Stimulated activated CD4-positive, alpha-beta T cell treated with anti-CD3 and anti-CD28 coated beads, Interleukin-15, amount 100 ng/mL, for 24 hours (primary cell): ENCODE measurements around the gene FNIP1.
"Not testable (repeated sequence)": the region's sequence is repeated elsewhere in the genome, so short reads cannot be mapped to it uniquely, and the experiment has no call there.

Experiments
- DNase-seq: peaks from one replicate; pipeline ENCODE4 v3.0.0-alpha.2; 2020

The FNIP1 gene

DNA sequence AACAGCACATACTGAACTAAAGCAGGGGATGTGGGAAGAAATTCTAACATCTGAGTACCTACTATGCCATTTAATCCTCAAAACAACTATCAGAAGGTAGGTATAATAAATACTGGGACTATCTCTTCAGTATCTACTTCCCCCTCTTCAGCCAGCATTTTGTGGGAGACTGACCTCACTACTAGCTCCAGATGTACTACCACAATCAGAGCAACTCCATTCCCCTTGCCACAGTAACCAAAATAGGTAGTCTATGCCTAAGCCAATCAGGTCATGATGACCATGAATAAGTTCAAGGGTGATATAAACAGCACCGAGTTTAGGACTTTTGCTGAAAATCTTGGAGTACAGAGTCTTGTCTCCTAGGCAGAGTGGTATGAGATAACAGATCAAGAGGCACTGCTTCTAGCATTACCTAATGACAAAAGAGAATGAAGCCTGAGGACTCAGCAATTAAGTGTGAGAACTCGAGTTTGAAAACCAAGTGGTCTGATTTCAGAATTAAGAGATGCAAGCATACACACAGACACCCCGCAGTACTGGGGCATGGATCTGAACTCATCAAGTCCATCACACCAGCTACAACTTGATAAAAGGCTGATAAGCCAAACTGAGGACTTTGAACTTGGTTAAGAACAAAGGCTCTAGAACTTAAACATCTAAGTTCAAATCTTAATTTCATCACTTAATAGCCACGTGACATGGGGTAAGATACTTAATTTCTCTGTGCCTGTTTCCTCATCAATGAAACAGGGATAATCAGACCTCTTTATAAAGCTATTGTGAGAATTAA, 9.7 kb downstream of the FNIP1 start:
- DNase-seq: no peak

GRCh38 chr5:131786036-131786435, 10.8 kb downstream of the FNIP1 start:
- DNase-seq: no peak

DNA sequence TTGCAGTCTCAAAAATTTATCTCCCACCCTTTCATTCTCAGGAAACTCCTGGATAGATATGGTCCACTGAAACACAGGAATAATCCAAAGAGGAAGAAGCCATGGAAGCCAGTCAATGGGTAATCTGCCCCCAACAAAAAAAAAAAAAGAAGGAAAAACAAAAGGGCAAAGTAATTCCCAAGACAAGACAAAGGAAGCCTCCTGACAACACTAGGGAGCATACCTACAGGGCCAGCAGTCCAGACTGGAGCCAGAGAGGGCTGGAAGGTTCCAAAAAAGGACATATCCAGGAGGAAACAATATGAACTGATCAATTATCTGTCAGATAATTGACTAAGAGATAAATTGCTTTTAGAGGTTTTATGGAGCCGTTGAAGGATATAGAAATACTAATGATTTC, 12.9 kb downstream of the FNIP1 start:
- DNase-seq: no peak

GRCh38 chr5:131783357-131783756, 13.5 kb downstream of the FNIP1 start:
- DNase-seq: no peak

DNA sequence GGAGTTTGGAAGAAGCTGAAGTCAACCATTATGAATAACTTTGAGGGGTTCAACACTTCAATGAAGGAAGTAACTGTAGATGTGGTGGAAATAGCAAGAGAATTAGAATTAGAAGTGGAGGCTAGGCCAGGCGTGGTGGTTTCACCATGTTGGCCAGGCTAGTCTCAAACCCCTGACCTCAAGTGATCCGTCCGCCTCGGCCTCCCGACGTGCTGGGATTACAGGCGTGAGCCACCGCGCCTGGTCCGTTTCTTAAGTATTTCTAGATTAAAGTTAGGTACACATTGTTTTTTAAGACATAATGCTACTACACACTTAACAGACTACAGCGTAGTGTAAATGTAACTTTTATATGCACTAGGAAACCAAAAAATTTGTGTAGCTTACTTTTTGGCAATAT, 14.1 kb downstream of the FNIP1 start:
- no peak for DNase-seq

DNA sequence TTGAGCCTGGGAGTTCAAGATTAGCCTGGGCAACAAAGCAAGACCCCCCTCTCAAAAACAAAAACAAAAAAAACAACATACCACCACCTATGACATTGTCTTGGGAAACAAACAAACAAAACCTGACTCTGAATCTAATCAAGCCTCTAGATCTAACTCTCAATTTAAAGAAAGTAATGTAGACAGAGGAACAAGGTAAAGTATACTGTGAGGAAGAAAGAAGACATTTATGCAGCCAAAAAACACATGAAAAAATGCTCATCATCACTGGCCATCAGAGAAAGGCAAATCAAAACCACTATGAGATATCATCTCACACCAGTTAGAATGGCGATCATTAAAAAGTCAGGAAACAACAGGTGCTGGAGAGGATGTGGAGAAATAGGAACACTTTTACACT, 18.7 kb downstream of the FNIP1 start:
- DNase-seq: not testable (repeated sequence)

- DNase-seq: no peak
These were observed 20.4 kb downstream of the FNIP1 start for GRCh38 chr5:131776450-131776849.

DNA sequence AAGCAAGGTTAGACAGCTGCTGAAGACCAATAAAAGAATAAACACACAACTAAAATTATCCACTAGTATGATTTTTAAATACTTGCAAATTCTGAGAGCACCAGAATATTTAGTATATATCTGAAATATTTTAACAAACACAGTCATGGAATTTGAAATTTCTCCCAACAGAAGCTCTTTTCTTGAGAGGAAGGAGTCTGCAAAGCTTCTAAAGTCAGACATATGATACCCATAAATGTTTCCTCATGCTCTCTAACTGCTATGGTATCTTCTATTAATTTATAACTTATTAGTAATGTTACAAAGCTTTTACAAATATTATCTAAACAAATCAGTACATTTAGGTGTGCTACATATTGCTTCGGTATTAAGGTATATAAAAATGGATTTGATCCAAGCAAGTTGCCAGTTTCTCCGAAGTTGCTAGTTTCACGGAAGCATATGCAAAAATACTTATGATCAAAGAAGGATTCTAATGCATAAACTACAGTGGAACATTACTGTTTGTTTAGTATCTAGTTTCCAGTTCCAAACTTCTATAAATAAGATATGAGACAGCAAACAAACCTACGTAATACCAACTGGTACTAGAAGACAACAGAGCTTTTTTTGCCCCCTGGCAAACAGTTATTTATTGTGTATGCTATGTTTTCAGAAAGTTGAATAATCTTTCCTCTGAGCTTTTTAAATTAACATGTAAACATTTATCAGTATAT, 22.0 kb downstream of the FNIP1 start:
- DNase-seq: no peak

- DNase-seq: no peak
These were observed 23.0 kb downstream of the FNIP1 start for GRCh38 chr5:131773805-131774204.

DNA sequence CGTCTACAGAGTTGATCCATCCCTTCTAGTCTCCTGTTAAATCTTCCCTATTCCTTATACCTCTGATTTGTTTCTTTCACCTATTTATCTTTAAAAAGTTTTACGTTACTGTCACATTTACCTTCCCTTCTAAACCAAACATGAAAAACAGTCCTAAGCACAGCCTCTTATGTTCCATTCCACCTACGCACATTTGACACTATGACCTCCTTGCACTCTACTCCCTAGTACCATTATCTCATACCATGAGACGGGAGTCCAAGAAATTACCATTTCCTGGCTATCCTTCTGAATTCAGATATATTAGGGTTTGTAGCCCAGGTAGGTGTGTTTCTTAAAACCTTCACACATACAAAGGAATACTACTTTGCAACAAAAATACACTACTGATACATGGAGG, 25.1 kb downstream of the FNIP1 start:
- no peak for DNase-seq

DNA sequence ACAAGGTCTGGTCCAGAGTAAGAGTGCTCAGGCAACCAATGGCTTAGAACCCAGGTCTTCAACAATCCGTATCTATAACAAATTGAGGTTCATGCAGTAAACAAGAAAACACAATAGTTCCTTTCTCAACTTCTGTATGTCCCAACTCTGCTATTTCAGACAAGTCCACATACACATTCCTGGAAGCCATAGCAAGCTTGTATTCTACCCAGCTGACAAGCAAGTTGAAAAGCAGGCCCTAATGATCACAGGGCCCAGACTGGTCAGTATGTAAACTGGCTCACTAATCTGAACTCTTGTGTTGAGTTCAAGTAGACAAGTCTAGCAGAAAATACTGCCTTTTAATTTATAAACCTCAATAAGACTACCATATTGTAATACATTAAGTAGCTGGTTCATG, 26.9 kb downstream of the FNIP1 start:
- DNase-seq: no peak

DNA sequence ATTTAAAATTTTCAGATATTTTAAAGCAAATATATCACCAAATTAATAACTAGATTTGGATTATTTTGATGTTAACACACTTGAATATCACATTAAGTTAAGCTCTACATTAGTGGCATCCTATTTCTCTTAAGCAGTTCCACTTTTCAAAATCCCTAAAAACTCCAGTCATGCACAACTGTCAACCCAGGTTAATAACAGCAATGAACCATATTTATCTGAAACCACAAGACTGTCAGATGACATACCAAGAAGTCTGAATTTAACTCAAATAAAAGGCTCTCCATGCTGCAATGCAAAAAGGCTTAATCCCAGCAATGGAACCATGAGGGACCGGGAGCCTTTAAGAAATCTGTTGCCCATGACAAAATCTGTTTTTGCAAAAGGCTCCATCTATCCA, 27.5 kb downstream of the FNIP1 start:
- no peak for DNase-seq

DNA sequence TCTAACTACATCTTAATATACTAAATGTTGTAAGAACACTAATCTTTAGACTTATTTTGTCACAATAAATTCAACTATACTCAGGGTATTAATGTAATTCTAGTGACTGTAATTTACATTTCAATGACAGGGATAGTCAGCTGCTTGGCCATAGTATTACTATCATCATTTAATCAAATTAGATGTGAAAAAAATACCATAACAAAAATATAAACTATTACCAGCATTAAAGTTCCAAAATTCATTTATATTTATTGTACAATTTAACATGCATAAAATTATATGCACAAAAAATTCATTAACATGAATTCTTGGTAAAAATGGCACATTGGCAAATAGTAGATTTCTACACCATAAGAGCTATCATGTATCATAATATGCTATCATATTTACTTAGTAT, 28.9 kb downstream of the FNIP1 start:
- DNase-seq: no peak

- no peak for DNase-seq
These were observed 30.1 kb downstream of the FNIP1 start for GRCh38 chr5:131766689-131767088.

- no peak for DNase-seq
These were observed 31.6 kb downstream of the FNIP1 start for GRCh38 chr5:131765261-131765660.

DNA sequence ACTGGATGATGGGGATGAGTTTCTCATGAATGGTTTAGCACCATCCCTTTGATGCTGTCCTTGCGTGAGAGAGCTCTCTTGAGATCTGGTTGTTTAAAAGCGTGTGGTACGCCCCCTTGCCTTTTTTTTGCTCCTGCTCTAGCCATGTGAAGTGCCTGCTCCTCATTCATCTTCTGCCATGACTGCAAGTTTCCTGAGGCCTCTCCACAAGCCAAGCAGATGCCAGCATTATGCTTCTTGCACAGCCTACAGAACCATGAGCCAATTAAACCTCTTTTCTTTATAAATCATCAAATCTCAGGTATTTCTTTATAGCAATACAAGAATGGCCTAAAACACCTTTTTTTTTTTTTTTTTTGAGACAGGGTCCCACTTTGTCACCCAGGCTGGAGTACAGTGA, 32.8 kb downstream of the FNIP1 start:
- no peak for DNase-seq

GRCh38 chr5:131760793-131761192, 36.0 kb downstream of the FNIP1 start:
- no peak for DNase-seq

DNA sequence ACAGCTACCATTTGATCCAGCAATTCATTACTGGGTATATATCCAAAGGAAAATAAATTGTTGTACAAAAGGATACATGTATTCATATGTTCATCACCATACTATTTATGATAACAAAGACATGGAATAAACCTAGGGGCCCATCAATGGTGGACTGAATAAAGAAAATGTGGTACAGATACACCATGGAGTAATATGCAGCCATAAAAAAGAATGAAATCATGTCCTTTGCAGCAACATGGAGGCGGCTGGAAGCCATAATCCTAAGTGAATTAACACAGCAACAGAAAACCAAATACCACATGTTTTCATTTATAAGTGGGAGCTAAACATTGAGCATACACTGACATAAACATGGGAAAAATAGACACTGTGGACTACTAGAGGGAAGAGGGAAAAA, 37.1 kb downstream of the FNIP1 start:
- no peak for DNase-seq

- DNase-seq: no peak
These were observed 38.3 kb downstream of the FNIP1 start for GRCh38 chr5:131758520-131758900.

DNA sequence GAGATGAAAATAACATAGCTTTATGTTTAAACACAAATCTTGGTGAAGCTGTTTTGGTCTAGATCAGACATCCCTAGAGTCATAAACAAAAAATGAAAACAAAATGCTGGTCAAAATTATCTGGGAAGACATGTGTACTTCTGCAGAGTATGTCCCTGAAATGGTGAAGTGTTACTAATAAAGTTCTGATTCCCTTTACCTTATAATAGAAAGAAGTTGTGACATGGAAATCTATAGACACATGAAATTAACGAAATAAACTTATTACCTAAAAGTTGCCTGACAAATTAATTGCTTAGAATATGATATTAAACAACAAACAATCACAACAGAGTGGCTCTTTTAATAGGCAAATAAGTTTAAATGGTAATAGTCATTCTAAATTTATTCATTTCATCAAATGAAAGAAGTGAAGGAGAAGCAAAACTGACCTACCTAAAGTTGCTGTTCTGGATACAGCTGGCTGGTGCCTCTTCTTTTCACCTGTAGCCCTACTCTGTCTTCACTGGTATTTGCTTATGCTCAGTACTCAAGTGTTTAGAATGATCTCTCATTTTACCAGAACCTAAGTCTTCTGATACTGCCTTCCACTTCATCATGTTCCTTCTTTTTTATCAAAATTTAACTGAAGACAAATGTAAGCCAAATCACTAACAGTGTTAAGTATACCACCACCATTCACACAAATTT, 38.8 kb downstream of the FNIP1 start:
- DNase-seq: no peak

DNA sequence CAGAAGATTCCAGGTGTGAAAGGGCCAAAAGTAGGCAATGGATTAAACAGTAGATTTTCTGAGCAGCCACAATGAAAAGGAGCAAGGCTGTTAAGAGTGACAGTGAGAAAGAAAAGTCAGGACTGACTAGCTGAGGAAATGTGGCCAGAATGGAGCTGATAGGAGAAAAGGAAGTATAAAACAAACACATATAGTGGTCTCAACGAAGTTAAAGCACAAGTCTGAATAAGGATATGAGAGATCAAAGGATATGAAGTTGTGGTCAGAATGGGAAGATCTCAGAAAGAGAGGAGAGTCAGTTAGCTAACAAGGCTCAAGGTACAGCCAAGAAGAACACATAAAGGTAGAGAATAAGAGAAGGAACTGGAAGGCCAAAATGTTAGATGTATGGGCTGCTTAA, 39.9 kb downstream of the FNIP1 start:
- DNase-seq: no peak

DNA sequence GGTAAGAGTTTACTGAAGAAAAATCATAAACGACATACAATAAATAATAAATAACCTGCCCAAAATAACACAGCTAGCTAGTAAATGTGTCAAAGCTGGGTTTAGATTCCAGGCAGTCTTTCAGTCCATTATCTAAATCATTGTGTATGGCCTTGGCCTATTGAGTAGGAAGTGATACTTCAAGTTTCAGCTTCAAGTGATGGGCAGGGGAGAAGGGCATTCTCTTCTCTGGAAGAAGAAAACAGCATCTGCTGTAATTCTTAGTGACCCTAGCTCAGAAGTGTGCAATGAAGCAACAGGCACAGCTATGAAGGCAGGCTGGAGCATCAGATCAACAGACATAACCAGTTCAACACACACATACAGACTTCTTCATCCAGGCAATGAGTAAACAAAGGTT, 42.5 kb downstream of the FNIP1 start:
- no peak for DNase-seq

DNA sequence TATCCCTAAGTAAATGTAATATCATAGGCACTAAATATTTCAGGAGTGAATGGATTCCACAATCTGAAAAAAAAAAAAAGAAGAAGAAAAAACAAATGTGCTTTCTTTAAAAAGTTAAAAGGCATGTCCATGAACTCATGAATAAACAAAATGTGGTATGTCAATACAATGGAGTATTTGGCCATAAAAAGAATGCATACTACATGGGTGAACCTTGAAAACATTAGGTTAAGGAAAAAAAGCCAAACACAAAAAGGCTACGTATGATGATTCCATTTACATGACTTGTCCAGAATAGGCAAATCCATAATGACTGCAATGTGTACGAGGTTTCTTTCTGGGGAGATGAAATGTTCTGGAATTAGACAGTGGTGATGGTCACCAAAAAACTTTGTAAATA, 45.3 kb downstream of the FNIP1 start:
- DNase-seq: no peak
